HG02642 (cell line): ENCODE measurements around the gene NF2.

Experiments
- ATAC-seq: cut with Tn5 transposase; IDR thresholded peaks from one replicate; pipeline ENCODE4 v1.9.1; 2021; ENCODE audit warnings: mild to moderate bottlenecking; ENCODE audit not compliant: unreplicated experiment, poor library complexity

NF2 gene

DNA sequence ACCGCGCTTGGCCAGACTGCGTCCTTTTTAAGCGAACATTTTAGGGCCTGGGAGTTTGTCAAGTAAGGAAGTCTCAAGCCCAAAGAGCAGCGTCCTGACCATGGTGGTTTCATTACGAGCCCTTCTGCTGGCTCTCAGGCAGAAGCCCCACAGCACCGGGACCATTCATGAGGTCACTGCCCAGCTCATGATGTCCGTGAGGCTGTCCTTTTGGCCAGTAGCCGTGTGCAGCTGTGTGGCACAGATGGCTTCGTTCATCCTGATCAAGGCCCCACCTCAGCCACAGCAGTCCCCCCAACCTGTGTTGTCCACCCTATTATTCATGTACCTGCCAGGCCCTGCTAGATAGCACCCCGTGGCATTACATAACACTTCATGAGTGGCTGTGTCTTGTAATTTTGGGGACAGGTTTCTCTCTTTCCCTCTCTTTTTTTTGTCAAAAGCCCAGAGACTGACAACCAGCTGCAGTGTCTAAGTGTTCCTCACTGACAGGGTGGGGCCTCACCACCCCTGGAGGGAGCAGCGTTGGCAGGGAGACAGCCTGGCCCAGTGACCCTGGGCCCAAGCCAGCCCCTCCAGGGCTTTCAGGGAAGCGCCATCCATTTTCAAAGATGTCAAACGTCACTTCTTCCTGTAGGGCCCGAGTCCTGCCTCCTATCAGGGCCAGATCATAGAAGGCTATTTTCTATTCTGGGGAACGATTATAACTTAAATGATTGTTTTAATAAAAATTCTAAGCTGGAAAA lies 94.6 kb downstream of the NF2 start:
- no peak for ATAC-seq

DNA sequence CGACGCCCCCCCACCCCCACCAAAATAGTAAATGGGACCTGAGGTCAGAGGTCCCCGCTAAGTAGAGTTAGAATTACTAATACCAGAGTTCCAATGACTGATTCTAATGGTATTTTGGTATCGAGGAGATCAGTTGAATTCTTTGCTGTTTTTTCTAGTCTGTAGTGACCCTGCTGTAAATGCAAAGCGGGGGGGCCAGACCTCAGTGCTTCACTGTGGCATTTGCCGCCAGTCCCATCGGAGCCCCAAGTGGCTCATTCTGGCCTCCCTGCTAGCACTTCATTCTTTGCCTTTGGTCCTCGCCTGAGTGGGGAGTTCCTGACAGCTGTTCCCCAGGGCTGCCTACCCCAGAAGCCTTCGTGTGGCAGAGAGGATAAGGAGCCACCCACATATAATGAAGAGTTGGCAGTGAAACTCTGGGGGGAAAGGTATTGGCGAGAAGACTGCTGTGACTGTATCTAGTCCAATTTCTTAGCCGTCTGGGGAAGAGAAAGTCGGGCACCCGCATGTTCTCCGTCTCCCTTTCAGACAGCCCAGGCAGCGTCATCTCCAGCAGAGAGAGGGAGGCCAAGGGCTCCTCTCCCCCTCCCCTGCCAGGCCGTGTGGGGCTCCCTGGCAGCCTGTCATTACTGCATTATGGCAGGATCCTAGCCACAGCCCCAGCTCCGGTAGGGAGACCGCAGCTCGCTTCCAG lies 96.9 kb downstream of the NF2 start:
- no peak for ATAC-seq

- ATAC-seq = no peak
These were observed 97.4 kb downstream of the NF2 start for GRCh38 chr22:29700900-29701154.

GRCh38 chr22:29701155-29701999 lies 97.9 kb downstream of the NF2 start:
- ATAC-seq = no peak

DNA sequence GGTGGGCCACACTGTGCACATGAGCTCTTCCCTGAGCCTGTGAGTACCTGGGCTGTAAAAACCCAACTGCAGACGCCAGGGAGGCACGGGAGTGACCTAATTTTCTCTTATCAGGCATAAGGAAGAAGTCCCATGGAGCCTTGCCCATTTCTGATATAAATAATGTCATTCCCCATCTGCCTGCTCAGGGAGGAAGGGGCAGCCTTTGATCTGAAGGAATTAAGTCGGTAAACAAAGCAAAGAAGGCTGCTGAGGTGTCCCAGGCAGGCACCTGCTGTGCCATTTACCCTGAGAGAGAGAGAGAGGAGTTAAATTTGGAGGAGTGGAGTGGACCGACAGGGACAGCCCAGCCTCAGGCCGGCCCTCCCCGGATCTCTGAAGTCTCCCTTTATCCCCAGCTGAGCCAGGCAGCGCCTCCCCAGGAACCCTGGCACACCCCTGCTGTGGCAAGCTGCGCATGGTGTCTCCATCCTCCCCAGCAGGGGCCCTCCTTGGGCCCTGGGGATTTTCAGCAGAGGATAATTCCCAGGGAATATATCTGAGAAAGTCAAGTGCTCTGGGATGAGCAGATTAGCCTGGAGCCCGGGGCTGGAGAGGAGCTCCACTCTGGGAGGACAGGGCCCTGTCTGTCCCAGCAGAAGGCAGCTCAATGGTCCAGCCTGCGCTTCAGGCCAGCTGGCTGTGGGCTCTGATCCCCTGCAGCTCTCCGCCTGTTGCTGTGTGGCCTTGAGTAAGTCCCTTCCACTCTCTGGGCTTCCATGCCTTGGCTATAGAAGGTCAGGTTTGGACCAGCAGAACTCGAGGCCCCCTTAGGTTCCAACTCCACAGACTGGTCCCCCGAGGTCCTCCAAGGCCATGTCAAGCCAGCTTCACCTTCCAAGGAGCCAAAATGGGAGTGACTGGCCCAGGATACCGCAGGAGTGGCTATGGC lies 98.8 kb downstream of the NF2 start:
- no peak for ATAC-seq

GRCh38 chr22:29702931-29703501 lies 99.6 kb downstream of the NF2 start:
- ATAC-seq = no peak

- ATAC-seq = no peak
These were observed 100.2 kb downstream of the NF2 start for GRCh38 chr22:29703569-29704195.

GRCh38 chr22:29704528-29705285 lies 101.3 kb downstream of the NF2 start:
- ATAC-seq = no peak

GRCh38 chr22:29705651-29706050 lies 102.2 kb downstream of the NF2 start:
- no peak for ATAC-seq

DNA sequence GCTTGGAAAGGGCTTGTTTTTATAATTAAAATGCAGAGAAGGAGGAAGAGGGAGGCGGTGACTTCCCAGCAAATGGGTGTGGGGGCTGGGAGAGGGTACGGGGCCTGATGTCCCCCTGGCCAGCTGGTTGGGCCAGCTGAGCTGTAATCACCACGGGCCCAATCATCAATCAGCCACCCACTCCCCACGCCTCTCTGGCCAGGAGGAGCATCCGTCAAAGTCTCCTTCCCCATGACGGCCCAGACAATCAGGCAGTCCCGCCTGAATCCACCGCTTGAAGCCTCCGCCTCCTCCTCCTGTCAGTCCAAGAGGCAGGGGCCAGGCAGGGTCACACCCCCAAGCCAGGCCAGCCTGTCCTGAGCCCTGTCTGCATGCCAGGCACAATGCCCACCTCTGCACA lies 103.1 kb downstream of the NF2 start:
- ATAC-seq = no peak

- ATAC-seq = no peak
These were observed 103.6 kb downstream of the NF2 start for GRCh38 chr22:29707010-29707409.

DNA sequence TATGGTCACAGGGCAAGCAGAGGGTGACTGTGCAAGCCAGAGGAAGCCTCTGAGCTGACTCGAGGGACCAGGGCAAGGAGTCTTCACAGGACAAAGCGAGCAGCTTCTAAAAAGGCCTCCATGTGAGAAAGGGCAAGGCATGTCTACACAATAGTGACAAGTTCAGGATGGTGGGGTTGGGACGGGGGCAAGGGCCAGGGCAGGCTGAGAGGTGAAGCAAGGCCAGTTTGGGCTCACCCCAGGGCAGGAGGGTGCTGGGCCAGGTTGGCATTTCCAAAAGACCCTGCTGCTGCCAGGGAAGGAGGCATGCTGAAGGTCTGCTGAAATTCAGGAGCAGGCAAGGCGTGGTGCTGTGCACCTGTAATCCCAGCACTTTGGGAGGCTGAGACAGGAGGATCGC lies 104.0 kb downstream of the NF2 start:
- ATAC-seq = no peak

DNA sequence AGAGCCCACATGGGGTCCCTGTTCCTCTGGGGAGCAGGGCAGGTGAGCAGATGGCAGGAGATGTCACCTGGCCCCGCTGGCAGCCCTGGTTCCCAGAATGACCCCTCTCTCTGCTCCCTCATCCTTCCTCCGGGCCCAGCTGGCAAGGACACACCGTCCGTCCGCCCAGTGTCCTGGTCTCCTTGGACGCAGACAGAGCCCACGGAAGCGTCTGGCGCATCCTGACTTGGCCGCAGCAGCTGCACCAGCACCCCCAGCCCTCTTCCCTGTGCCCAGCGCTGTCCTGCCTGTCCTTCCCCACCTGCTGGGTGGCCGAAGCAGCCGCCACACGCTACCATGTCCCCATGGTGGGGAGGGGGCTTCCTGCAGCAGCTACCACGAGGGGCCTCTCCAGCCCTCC lies 106.8 kb downstream of the NF2 start:
- no peak for ATAC-seq

DNA sequence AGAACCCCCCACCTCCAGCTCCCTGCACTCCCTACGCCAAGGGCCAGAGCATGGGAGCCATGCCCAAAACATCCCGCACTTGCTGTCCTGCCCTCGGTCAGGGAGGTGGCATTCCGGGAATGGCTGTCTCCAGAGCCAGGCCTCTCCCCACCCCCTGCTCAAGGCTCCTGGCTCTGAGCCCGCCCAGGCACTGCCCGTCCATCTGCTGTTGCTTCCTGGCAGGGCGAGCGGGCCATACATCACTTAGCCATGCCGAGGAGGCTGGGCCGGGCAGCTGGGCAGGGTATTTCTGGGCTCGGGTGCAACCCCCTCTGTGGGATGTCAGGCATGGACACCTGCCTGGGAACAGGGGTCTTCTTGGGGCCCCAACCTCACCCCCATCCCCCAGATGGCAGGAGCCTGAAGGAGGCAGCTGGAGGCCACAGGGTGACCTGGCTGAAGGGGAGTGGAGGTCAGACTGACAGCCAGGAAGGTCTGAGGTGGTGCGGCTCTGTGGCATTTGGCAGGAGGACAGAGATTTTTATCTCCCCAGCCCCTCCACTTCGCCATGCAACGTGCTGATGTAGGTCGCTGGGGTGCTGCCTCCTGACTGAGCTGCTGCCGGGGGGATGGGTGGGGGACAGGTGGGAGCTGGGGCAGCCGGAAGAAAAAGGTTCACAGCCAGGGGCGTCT lies 107.6 kb downstream of the NF2 start:
- no peak for ATAC-seq

GRCh38 chr22:29712119-29712518 lies 108.7 kb downstream of the NF2 start:
- no peak for ATAC-seq

GRCh38 chr22:29713156-29713727 lies 109.8 kb downstream of the NF2 start:
- no peak for ATAC-seq

DNA sequence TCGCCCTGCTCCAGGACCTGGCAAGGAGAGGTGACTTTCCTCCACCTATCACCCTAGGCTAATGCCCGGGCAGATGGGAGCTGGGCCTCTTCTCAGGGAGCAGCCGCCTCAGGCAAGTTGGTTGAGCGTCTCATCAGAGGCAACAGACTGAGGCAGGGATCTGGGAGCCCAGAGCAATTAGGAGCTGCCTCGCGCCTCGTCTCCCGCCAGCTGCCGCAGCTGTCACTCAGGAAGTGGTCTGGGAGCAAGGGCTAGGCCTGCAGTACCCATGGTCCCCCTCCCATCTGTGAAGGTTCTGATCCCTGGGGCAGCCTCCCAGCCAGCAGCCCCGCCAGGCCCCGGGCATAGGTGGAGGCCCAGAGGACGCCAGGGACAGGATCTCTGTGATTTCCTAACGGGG lies 111.8 kb downstream of the NF2 start:
- no peak for ATAC-seq

DNA sequence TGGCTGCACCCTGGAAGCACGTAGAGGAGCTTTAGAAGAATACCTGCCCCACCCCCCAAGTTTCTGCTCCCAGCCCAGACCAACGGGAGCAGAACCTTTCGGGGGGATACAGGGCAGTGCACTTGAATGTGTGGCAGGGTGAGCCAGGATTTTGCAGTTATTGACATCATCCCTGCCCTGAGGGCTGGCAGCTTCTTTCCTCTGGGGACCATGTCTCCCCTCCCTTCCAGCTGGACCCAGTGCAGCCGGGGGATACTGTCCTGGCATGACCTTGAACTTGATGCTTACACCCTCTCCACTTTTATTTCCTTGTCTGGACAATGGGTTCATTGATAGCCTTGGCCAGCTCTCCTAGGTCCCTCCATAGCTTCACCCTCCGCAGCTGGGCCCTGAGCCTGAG lies 112.3 kb downstream of the NF2 start:
- no peak for ATAC-seq
